OCI-LY7 (cell line): Measurements from ENCODE around the gene GMDS. TPM values are rescaled to one million over a fixed set of nuclear protein-coding genes. Genes with fewer than 3 reads are reported as not detected.

Experiments
- BruUV-seq: library from RNA; stranded (reverse); fragments of 400-500 nt; replicated peaks from 2 replicates; lab custom pipeline; 2021; lab: Mats Ljungman, UMichigan
- CTCF ChIA-PET: fragments of 300-600 bp; sonication (Branson Sonifier 250); formaldehyde crosslinking; loops from one replicate; lab custom pipeline; 2022; ENCODE audit warnings: antibody characterized with exemption; ENCODE audit not compliant: unreplicated experiment; lab: Charles Lee
- POLR2A ChIA-PET: fragments of 300-600 bp; sonication (Branson Sonifier 250); formaldehyde crosslinking; loops from one replicate; lab custom pipeline; 2022; ENCODE audit warnings: antibody characterized with exemption; lab: Charles Lee
- DNase-seq: peaks from one replicate; pipeline ENCODE4 v3.0.0-alpha.2; 2015; ENCODE audit warnings: low spot score
- H2AFZ ChIP-seq: fragments of 200-600 bp; sonication (generic), shearing (Covaris generic); 2 replicates; pipeline ENCODE4 v1.6.1; 2014; ENCODE audit warnings: mild to moderate bottlenecking, antibody characterized with exemption, low read length, moderate library complexity
- H3K27ac ChIP-seq: fragments of 200-600 bp; sonication (generic); 2 replicates; pipeline ENCODE4 v1.5.1; 2014; ENCODE audit warnings: mixed run types, low read depth, mild to moderate bottlenecking, moderate library complexity, low read length, inconsistent platforms; ENCODE audit not compliant: poor library complexity, severe bottlenecking
- H3K36me3 ChIP-seq: fragments of 200-600 bp; sonication (generic); 2 replicates; pipeline ENCODE4 v1.6.1; 2014; ENCODE audit warnings: mild to moderate bottlenecking, antibody characterized with exemption, low read length, moderate library complexity, mixed read lengths; ENCODE audit not compliant: insufficient read depth
- H3K4me1 ChIP-seq: fragments of 200-600 bp; sonication (generic); 2 replicates; pipeline ENCODE4 v1.5.1; 2014; ENCODE audit warnings: mild to moderate bottlenecking, low read length; ENCODE audit not compliant: insufficient read depth, poor library complexity, severe bottlenecking
- H3K4me2 ChIP-seq: fragments of 200-600 bp; sonication (generic); 2 replicates; pipeline ENCODE4 v1.6.1; 2014; ENCODE audit warnings: mild to moderate bottlenecking, low read length
- H3K4me3 ChIP-seq: fragments of 200-600 bp; sonication (generic); 2 replicates; pipeline ENCODE4 v1.5.1; 2014; ENCODE audit warnings: mild to moderate bottlenecking, low read depth, low read length; ENCODE audit not compliant: poor library complexity, severe bottlenecking
- H3K79me2 ChIP-seq: fragments of 200-600 bp; sonication (generic); 2 replicates; pipeline ENCODE4 v1.6.1; 2016; ENCODE audit warnings: low read depth, mild to moderate bottlenecking, low read length, moderate library complexity, mixed read lengths; ENCODE audit not compliant: insufficient read depth
- H3K9me2 ChIP-seq: fragments of 200-600 bp; sonication (generic); 2 replicates; pipeline ENCODE4 v1.6.1; 2016; ENCODE audit warnings: mild to moderate bottlenecking, low read length, mixed read lengths; ENCODE audit not compliant: insufficient read depth
- H3K9me3 ChIP-seq: fragments of 200-600 bp; sonication (generic); 2 replicates; pipeline ENCODE4 v1.6.1; 2014; ENCODE audit warnings: mild to moderate bottlenecking, mixed run types, low read length, mixed read lengths
- H4K20me1 ChIP-seq: fragments of 200-600 bp; sonication (generic); 2 replicates; pipeline ENCODE4 v1.6.1; 2014; ENCODE audit warnings: mild to moderate bottlenecking, antibody characterized with exemption, low read length, moderate library complexity, mixed read lengths; ENCODE audit not compliant: insufficient read depth
- EZH2phosphoT487 ChIP-seq: fragments of 200-600 bp; sonication (generic); IDR thresholded peaks from 2 replicates; pipeline ENCODE4 v1.6.1; 2018; ENCODE audit warnings: low read depth, borderline replicate concordance, mild to moderate bottlenecking, mixed run types, antibody characterized with exemption, low read length, moderate library complexity, mixed read lengths
- intact Hi-C: fragments of 100-400 bp; cut with micrococcal nuclease; formaldehyde crosslinking; loops from one replicate; pipeline ENCODE4 v1.10.0; 2022; ENCODE audit not compliant: unreplicated experiment
- total RNA-seq, 2 experiments: library from RNA; depleted of rRNA in 1 of 2; stranded (reverse); fragments of >200 nt in 1 of 2; shearing (Covaris generic) in 1 of 2; gene quantifications; 2 replicates each; pipeline ENCODE4 v1.2.3, GENCODE V29; 2014 to 2022
- TF ChIP-seq, protein P1 (sequence below): fragments of 200-600 bp; sonication (generic); conservative IDR thresholded peaks from 2 replicates; pipeline ENCODE4 v1.5.1; 2014; ENCODE audit warnings: mild to moderate bottlenecking, antibody characterized with exemption, low read length, moderate library complexity, mixed read lengths

Gene GMDS
- total RNA-seq, 2 experiments from 2014 or later, result 9.9 to 26.8 TPM

GRCh38 chr6:1575210-1576041 lies 670.0 kb downstream of the GMDS start:
- no peak overlapping the region for H2AFZ ChIP-seq
- TF ChIP-seq, protein P1, sequence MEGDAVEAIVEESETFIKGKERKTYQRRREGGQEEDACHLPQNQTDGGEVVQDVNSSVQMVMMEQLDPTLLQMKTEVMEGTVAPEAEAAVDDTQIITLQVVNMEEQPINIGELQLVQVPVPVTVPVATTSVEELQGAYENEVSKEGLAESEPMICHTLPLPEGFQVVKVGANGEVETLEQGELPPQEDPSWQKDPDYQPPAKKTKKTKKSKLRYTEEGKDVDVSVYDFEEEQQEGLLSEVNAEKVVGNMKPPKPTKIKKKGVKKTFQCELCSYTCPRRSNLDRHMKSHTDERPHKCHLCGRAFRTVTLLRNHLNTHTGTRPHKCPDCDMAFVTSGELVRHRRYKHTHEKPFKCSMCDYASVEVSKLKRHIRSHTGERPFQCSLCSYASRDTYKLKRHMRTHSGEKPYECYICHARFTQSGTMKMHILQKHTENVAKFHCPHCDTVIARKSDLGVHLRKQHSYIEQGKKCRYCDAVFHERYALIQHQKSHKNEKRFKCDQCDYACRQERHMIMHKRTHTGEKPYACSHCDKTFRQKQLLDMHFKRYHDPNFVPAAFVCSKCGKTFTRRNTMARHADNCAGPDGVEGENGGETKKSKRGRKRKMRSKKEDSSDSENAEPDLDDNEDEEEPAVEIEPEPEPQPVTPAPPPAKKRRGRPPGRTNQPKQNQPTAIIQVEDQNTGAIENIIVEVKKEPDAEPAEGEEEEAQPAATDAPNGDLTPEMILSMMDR, result no peak
- no peak for TF ChIP-seq EZH2phosphoT487
- H4K20me1 ChIP-seq, result no peaks in the 10 kb centered on the region
- H3K4me3 ChIP-seq, result no peak overlapping the region
- intact Hi-C loops, result no loop called here
- no peak overlapping the region for H3K4me2 ChIP-seq
- H3K27ac ChIP-seq, result no peak overlapping the region
- DNase-seq, result no peak
- no peaks in the 10 kb centered on the region for H3K9me2 ChIP-seq
- H3K4me1 ChIP-seq, result no peaks in the 10 kb centered on the region
- peaks cover 10% of the 10 kb centered on the region; the same call in 1 of the 2 replicates for H3K9me3 ChIP-seq
- no peaks in the 10 kb centered on the region for H3K79me2 ChIP-seq
- POLR2A ChIA-PET, result no interaction called here
- CTCF ChIA-PET, result no interaction called here
- no peaks in the 10 kb centered on the region for H3K36me3 ChIP-seq
- BruUV-seq, result no TSS peak

GRCh38 chr6:1574890-1575209 lies 670.6 kb downstream of the GMDS start:
- H3K9me3 ChIP-seq, result peaks cover 14% of the 10 kb centered on the region; the same call in 1 of the 2 replicates
- DNase-seq, result no peak
- no peaks in the 10 kb centered on the region for H3K79me2 ChIP-seq
- BruUV-seq, result no TSS peak
- H3K4me2 ChIP-seq, result no peak overlapping the region
- POLR2A ChIA-PET, result no interaction called here
- no peak for TF ChIP-seq EZH2phosphoT487
- TF ChIP-seq, protein P1, result no peak
- H3K4me1 ChIP-seq, result no peaks in the 10 kb centered on the region
- CTCF ChIA-PET, result no interaction called here
- intact Hi-C loops, result no loop called here
- no peaks in the 10 kb centered on the region for H4K20me1 ChIP-seq
- H3K27ac ChIP-seq, result no peak overlapping the region
- H3K36me3 ChIP-seq, result no peaks in the 10 kb centered on the region
- no peak overlapping the region for H3K4me3 ChIP-seq
- H2AFZ ChIP-seq, result no peak overlapping the region
- no peaks in the 10 kb centered on the region for H3K9me2 ChIP-seq
